PC-9 (cell line): Measurements from ENCODE around the gene HAUS6.

Source experiments
- CTCF ChIP-seq: fragments of 200-600 bp; sonication (generic); conservative IDR thresholded peaks from 2 replicates; pipeline ENCODE4 v1.6.1; 2017; ENCODE audit warnings: mixed run types, antibody characterized with exemption, mild to moderate bottlenecking, moderate library complexity
- EZH2 ChIP-seq: fragments of 200-600 bp; sonication (generic); IDR thresholded peaks from 2 replicates; pipeline ENCODE4 v1.8.0; 2017; ENCODE audit warnings: antibody characterized with exemption, low read depth

- no peak for TF ChIP-seq CTCF
- no peak for TF ChIP-seq EZH2
These were observed 33.4 kb upstream of the HAUS6 start for GRCh38 chr9:19136129-19136528.
